Right lobe of liver (tissue), 6 donors: Measurements from ENCODE around the gene PAPLN. TPM values are rescaled to one million over a fixed set of nuclear protein-coding genes. Genes with fewer than 3 reads are reported as not detected.

Experiments used
- ATAC-seq, 4 donors: fragments of 200-7000 bp; cut with Tn5 transposase; one replicate each; pipeline ENCODE4 v1.9.1; 2020; ENCODE audit warnings: mild to moderate bottlenecking in 4 of 4, moderate library complexity in 4 of 4
- DNase-seq, 3 donors: peaks; one replicate each; pipeline ENCODE4 v3.0.0-alpha.2; 2020
- H3K27ac ChIP-seq, 3 donors: fragments of 200-600 bp; one replicate each; pipeline ENCODE4 v1.8.0; 2022
- H3K27me3 ChIP-seq, 2 donors: fragments of 200-600 bp; one replicate each; pipeline ENCODE4 v1.8.0; 2022
- H3K36me3 ChIP-seq, 4 donors: fragments of 200-600 bp; sonication (generic) in 1 of 4; one replicate each; pipeline versions ENCODE4 v1.5.1 to v1.8.0; 2017 to 2022; ENCODE audit warnings: control low read depth in 1 of 4
- H3K4me1 ChIP-seq, 4 donors: fragments of 200-600 bp; sonication (generic) in 1 of 4; one replicate each; pipeline versions ENCODE4 v1.5.1 to v1.8.0; 2017 to 2022; ENCODE audit warnings: control low read depth in 1 of 4
- H3K4me3 ChIP-seq, 3 donors: fragments of 200-600 bp; one replicate each; pipeline ENCODE4 v1.8.0; 2022
- H3K9me3 ChIP-seq, 4 donors: fragments of 200-600 bp; sonication (generic) in 1 of 4; one replicate each; pipeline versions ENCODE4 v1.5.1 to v1.8.0; 2017 to 2022; ENCODE audit warnings: control low read depth in 1 of 4
- POLR2A ChIP-seq: fragments of 450-650 bp; IDR thresholded peaks from one replicate; pipeline ENCODE4 v1.6.1; 2017; ENCODE audit warnings: antibody characterized with exemption, mild to moderate bottlenecking
- WGBS: methylation state at CpG from one replicate; pipeline ENCODE4 v1.1.6; 2018; ENCODE audit warnings: low coverage, low lambda C conversion rate; ENCODE audit not compliant: insufficient coverage; ENCODE audit errors: missing lambda C conversion rate; 5-methylcytosine and 5-hydroxymethylcytosine counted together
- intact Hi-C, 2 donors: fragments of 100-400 bp; cut with DNase I; formaldehyde crosslinking; loops; one replicate each; pipeline versions ENCODE4 v1.11.2 to v1.14.1; 2022
- total RNA-seq, 6 experiments: library from RNA; depleted of rRNA in 2 of 6; stranded (reverse); fragments of >200 nt in 2 of 6; fragmentation: NEBNext Ultra II Directional in 3 of 6; extraction: Animal tissue kit (Norgen Biotek cat#: 25700) in 3 of 6; gene quantifications; one replicate each; pipeline versions ENCODE4 v1.1.0 to v1.2.4, GENCODE V29; 2016 to 2023
- TF ChIP-seq, protein P1 (sequence below), 4 donors: fragments of 200-600 bp in 3 of 4; fragments of 450-650 bp in 1 of 4; IDR thresholded peaks; one replicate each; pipeline versions ENCODE4 v1.5.1 to v1.8.0; 2016 to 2022; ENCODE audit warnings: antibody characterized with exemption in 4 of 4, mild to moderate bottlenecking in 2 of 4
- donor health status: DM: no; HTN: yes; CAD: no.
- donor health status: DM: no; HTN: no; CAD: no.
- donor health status: DM: no; HTN: no; CAD: no.
- donor health status: DM: no; HTN: yes; CAD: no.
- donor health status: DM: no; HTN: yes; CAD: no.

Gene PAPLN
- total RNA-seq, 6 experiments from 2014 or later, result 0.86 to 3.2 (median 1.2) TPM

DNA sequence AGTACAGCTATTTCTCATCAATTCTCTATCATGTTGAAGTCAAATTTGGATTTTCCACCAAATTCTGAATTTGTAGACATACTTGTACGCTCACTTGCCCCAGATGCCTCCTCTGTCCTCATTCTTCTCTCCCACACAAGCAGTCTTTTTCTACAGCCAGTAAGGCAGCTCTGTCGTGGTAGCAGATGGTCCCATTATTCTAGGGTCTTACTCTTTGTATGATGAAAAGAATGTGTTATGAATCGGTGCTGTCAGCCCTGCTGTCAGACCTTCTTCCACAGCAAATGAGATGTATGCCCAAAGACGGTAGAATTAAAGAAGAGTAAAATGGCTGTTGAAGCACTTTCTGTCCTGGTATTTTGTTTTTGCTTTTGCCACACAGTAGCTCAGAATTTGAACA lies 17.2 kb upstream of the PAPLN start:
- DNase-seq (no peak), ATAC-seq (no peak)
- no peak for TF ChIP-seq POLR2A
- TF ChIP-seq, protein P1, sequence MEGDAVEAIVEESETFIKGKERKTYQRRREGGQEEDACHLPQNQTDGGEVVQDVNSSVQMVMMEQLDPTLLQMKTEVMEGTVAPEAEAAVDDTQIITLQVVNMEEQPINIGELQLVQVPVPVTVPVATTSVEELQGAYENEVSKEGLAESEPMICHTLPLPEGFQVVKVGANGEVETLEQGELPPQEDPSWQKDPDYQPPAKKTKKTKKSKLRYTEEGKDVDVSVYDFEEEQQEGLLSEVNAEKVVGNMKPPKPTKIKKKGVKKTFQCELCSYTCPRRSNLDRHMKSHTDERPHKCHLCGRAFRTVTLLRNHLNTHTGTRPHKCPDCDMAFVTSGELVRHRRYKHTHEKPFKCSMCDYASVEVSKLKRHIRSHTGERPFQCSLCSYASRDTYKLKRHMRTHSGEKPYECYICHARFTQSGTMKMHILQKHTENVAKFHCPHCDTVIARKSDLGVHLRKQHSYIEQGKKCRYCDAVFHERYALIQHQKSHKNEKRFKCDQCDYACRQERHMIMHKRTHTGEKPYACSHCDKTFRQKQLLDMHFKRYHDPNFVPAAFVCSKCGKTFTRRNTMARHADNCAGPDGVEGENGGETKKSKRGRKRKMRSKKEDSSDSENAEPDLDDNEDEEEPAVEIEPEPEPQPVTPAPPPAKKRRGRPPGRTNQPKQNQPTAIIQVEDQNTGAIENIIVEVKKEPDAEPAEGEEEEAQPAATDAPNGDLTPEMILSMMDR (IDR thresholded peaks at IDR 0.05), result no peak
- Histone ChIP-seq H3K27ac (no peak overlapping the region), H3K27me3 (no peaks in the 10 kb centered on the region), H3K4me3 (no peak overlapping the region), H3K4me1 (no peaks in the 10 kb centered on the region), H3K36me3 (peaks cover 0 to 36% (median 20%) of the 10 kb centered on the region in 4 donors), H3K9me3 (no peaks in the 10 kb centered on the region)
- 79% methylated on average over 4 of the region's 4 CpGs for WGBS
- intact Hi-C loops, result no loop called here

DNA sequence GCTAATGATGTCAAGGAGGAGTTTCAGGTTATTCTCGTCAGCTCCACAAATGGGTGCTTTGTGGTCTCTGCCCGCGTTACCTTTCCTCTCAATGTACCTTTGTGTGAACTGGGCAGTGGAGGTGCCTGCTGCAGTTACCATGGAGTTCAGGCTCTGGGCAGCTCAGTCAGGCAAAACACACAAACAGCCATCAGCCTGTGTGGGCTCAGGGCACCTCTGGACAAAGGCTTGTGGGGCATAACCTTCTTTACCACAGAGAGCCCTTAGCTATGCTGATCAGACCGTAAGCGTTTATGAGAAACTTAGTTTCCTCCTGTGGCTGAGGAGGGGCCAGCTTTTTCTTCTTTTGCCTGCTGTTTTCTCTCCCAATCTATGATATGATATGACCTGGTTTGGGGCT lies 16.7 kb upstream of the PAPLN start:
- H3K27ac ChIP-seq, result no peak overlapping the region
- H3K4me1 ChIP-seq, result no peaks in the 10 kb centered on the region
- no peaks in the 10 kb centered on the region for H3K9me3 ChIP-seq
- TF ChIP-seq, protein P1 (IDR thresholded peaks at IDR 0.05), result no peak
- no peak for TF ChIP-seq POLR2A
- peaks cover 0 to 36% (median 19%) of the 10 kb centered on the region in 4 donors for H3K36me3 ChIP-seq
- 100% methylated on average over 3 of the region's 5 CpGs for WGBS
- no peak overlapping the region for H3K4me3 ChIP-seq
- H3K27me3 ChIP-seq, result no peaks in the 10 kb centered on the region
- ATAC-seq (no peak), DNase-seq (no peak)
- intact Hi-C loops, result no loop called here

DNA sequence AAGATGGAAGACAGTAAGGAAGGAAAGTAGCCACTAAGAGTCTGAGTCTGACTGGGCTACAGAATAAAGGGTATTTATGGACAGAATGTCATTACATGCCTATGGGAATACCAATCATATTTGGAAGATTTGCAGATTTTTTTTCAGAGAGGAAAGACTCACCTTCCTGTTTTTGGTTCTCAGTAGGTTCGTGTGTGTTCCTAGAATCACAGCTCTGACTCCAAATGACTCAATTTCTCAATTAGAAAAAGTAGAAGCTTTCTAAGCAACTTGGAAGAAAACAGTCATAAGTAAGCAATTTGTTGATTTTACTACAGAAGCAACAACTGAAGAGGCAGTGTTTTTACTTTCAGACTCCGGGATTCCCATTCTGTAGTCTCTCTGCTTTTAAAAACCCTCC lies 15.4 kb upstream of the PAPLN start:
- Histone ChIP-seq H3K4me3 (no peak overlapping the region), H3K27ac (no peak overlapping the region), H3K9me3 (no peaks in the 10 kb centered on the region), H3K36me3 (peaks cover 0 to 34% (median 17%) of the 10 kb centered on the region in 4 donors), H3K4me1 (no peaks in the 10 kb centered on the region), H3K27me3 (no peaks in the 10 kb centered on the region)
- ATAC-seq (no peak), DNase-seq (no peak)
- intact Hi-C loops, result no loop called here
- TF ChIP-seq, protein P1 (IDR thresholded peaks at IDR 0.05), result no peak
- TF ChIP-seq POLR2A, result no peak
- WGBS, result 95% methylated on average over 2 of the region's 2 CpGs

DNA sequence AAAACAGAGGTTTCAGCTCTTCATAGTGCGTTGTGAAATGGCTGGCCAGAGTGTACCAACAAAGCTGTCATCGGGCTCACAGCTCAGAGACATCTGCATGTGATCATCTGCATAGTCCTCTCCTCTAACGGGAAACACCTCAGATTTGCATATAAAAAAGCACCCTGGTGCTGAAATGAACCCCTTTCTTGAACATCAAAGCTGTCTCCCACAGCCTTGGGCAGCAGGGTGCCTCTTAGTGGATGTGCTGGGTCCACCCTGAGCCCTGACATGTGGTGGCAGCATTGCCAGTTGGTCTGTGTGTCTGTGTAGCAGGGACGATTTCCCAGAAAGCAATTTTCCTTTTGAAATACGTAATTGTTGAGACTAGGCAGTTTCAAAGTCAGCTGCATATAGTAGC lies 14.3 kb upstream of the PAPLN start:
- DNase-seq (no peak), ATAC-seq (no peak)
- TF ChIP-seq POLR2A, result no peak
- TF ChIP-seq, protein P1 (IDR thresholded peaks at IDR 0.05), result no peak
- intact Hi-C loops, result no loop called here
- H3K9me3 ChIP-seq, result no peaks in the 10 kb centered on the region
- peaks cover 0 to 24% (median 10%) of the 10 kb centered on the region in 4 donors for H3K36me3 ChIP-seq
- no peak overlapping the region for H3K27ac ChIP-seq
- no peaks in the 10 kb centered on the region for H3K27me3 ChIP-seq
- H3K4me3 ChIP-seq, result no peak overlapping the region
- no peaks in the 10 kb centered on the region for H3K4me1 ChIP-seq
- 60% methylated on average over 1 of the region's 5 CpGs for WGBS

DNA sequence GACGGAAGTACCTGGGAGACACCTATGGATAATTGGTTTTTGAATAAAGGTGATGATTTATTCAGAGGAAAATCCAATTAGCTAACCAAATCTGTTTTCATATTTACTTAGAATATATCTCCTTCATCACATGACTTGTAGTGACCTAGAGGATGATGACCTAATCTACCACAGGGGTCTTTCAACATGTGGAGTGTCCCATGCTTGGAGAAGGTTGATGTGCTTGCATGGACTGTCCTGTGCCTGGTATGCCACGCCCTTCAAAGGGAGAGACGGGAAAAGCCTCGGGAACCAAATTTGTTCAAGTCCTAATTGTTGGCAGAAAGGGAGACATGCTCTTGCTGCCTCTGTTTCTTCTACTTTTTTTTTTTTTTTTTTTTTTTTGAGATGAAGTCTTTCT lies 11.8 kb upstream of the PAPLN start:
- Histone ChIP-seq H3K4me3 (no peak overlapping the region), H3K4me1 (no peaks in the 10 kb centered on the region), H3K27ac (no peak overlapping the region), H3K27me3 (no peaks in the 10 kb centered on the region), H3K9me3 (no peaks in the 10 kb centered on the region), H3K36me3 (peaks cover 0 to 7% (median under 1%) of the 10 kb centered on the region in 4 donors)
- DNase-seq (no peak), ATAC-seq (no peak)
- no peak for TF ChIP-seq POLR2A
- TF ChIP-seq, protein P1 (IDR thresholded peaks at IDR 0.05), result no peak
- 100% methylated on average over 1 of the region's 4 CpGs for WGBS
- intact Hi-C loops, result no loop called here
